Lower leg skin (tissue), 3 donors: Measurements from ENCODE around the gene TCTA.

Source experiments
- CTCF ChIP-seq, 3 donors: fragments of 450-650 bp; IDR thresholded peaks; one replicate each; pipeline ENCODE4 v1.5.1; 2016; ENCODE audit warnings: antibody characterized with exemption in 3 of 3, mild to moderate bottlenecking in 3 of 3, moderate library complexity in 2 of 3
- POLR2A ChIP-seq, 2 donors: fragments of 450-650 bp; IDR thresholded peaks; one replicate each; pipeline ENCODE4 v1.6.1; 2016 to 2017; ENCODE audit warnings: antibody characterized with exemption in 2 of 2, mild to moderate bottlenecking in 1 of 2, moderate library complexity in 1 of 2

DNA sequence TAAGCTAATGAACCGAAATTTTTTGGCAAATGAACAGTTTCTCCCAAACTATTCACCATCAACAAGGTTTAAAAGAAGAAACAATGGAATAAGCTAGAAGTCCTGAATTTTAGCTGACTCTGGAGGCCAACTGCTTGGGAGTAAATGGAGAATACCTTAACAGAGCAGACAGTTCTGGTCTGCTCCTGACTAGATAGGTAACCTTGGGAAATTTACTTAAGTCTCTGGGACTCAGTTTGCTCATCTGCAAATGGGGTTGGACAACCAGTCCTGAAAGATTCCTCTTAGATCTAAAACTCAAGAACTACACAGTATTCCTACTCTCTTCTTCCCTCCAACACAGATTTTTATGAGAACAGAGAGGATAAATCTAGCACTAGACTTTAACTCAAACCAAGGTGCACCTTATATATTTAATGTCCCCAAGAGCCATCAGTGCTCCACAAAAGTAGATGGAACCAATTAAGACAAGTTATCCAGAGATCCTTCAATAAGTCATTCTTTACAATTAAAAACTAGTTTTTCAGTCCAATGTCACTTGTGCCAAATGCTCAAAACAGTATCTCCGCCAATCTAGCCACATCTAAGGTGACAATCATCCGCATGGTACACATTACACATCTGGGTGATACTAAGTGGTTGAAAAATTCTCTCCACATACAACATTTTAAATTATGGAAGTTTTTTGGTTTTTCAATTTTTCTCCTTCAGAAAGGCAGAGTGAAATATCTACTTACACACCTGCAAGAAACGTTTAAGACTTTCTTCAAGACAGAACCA is 2.0 kb upstream of the TCTA start:
- TF ChIP-seq CTCF (IDR thresholded peaks at IDR 0.05) (no peak), POLR2A (IDR thresholded peaks at IDR 0.05) (no peak)
